LNCaP clone FGC (cell line): ENCODE results near the gene ASPDH.
"Not testable (repeated sequence)": the region's sequence is repeated elsewhere in the genome, so short reads cannot be mapped to it uniquely, and the experiment has no call there.

Experiments
- DNase-seq: peaks from one replicate; pipeline ENCODE4 v3.0.0-alpha.2; 2011; ENCODE audit warnings: low read depth
- H3K4me3 ChIP-seq: 2 replicates; pipeline ENCODE4 v1.5.1; 2011; ENCODE audit warnings: mild to moderate bottlenecking, low read depth, low read length, control low read depth
- TF ChIP-seq, protein P1 (sequence below): IDR thresholded peaks from 2 replicates; pipeline ENCODE4 v1.5.1; 2012; ENCODE audit warnings: mild to moderate bottlenecking; ENCODE audit not compliant: control insufficient read depth, insufficient read depth; ENCODE audit errors: extremely low read depth

The ASPDH gene

DNA sequence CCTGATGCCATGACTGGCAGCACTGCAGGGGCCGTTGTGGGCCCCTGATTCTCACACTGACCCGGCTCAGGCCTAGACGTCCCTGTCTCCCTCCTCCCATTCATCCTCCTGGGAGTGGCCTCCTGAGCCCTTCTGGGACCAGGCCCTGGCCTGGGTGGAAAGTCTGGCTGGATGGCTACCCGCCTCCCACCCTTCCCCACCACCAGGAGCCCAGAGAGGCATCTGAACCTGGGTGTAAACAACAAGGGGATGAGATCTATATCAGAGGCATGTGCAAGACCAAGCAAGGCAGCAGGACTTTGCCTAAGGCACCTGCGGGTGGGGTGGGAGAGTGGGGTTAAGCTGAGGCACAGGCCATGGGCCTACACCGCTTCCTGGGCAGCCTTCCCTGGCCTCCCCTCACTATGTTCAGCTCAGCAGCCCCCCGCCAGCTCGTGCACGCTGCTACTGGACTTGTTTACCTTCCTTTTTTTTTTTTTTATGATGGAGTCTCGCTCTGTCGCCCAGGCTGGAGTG lies 22.0 kb upstream of the ASPDH start:
- no peak overlapping the region for H3K4me3 ChIP-seq
- no peak for DNase-seq
- TF ChIP-seq, protein P1, sequence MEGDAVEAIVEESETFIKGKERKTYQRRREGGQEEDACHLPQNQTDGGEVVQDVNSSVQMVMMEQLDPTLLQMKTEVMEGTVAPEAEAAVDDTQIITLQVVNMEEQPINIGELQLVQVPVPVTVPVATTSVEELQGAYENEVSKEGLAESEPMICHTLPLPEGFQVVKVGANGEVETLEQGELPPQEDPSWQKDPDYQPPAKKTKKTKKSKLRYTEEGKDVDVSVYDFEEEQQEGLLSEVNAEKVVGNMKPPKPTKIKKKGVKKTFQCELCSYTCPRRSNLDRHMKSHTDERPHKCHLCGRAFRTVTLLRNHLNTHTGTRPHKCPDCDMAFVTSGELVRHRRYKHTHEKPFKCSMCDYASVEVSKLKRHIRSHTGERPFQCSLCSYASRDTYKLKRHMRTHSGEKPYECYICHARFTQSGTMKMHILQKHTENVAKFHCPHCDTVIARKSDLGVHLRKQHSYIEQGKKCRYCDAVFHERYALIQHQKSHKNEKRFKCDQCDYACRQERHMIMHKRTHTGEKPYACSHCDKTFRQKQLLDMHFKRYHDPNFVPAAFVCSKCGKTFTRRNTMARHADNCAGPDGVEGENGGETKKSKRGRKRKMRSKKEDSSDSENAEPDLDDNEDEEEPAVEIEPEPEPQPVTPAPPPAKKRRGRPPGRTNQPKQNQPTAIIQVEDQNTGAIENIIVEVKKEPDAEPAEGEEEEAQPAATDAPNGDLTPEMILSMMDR = no peak

DNA sequence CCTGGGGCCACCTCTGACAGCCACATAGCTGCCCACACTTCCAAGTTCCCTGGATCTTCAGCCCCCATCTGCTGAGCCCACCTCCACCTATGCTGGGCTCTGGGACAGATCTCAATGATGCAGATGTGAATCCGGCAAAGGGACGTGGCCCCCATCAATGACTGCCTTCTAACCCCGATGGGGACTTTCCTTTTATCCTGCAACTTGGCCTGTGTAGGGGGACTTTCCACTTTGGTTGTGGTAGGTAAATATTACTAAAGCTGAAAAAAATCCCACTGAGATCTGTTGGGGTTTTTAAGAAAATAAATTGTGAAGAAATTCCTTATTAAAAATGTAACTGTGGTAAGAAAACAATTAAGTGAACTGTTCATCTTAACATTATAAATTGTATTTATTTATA lies 20.8 kb upstream of the ASPDH start:
- TF ChIP-seq, protein P1 = no peak
- H3K4me3 ChIP-seq = no peak overlapping the region
- DNase-seq = no peak

DNA sequence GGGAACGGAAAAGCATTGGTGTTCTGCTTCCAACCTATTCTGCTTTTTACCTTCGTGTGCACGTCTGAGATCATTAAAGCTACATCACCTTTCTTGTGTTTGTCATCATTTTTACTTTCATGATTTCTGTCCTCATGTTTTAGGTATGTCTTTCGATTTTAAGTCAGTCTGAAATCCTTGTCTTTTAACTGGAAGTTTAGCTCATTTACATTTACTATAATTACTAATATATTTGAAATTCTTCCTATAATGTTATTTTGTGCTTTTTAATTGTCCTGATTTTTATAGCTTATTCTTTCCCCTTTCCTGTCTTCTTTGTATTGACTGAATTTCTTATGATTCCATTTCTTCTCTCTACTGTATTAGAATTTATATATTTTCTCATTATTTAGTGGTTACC lies 19.2 kb upstream of the ASPDH start:
- DNase-seq = no peak
- TF ChIP-seq, protein P1 = no peak
- H3K4me3 ChIP-seq = no peak overlapping the region

DNA sequence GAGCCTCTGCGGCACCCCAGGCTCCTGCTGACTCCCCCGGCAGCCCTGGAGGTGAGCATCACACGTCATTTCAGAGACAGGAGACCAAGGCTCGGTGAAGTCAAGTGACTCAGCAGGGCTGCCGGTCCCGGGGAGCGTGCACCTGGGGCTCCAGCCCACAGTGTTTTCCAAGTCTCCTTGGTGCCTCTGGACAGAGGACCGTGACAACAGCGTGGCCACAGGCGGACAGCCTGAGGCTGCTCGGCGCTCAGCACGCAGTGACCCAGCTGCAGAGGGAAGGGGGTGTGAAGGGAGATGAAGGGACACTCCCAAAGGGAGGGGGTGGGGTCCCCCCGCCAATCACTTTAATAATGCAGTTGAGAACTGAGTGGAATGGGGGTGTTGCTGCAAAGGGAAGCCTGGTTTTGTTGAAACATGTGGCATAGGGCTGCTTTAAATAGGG lies 17.5 kb upstream of the ASPDH start:
- no peak overlapping the region for H3K4me3 ChIP-seq
- TF ChIP-seq, protein P1 = no peak
- no peak for DNase-seq

DNA sequence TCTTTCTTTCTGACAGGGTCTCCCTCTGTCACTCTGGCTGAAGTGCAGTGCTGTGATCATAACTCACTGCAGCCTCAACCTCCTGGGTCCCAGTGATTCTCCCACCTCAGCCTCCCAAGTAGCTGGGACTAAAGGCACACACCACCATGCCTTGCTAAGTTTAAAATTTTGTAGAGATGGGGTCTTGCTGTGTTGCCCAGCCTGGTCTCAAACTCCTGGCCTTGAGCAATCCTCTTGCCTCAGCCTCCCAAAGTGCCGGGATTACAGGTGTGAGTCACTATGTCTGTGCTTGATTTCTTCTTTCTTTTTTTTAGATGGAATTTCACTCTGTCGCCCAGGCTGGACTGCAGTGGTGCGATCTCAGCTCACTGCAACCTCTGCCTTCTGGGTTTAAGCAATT lies 14.3 kb upstream of the ASPDH start:
- H3K4me3 ChIP-seq, DNase-seq: not testable (repeated sequence)

DNA sequence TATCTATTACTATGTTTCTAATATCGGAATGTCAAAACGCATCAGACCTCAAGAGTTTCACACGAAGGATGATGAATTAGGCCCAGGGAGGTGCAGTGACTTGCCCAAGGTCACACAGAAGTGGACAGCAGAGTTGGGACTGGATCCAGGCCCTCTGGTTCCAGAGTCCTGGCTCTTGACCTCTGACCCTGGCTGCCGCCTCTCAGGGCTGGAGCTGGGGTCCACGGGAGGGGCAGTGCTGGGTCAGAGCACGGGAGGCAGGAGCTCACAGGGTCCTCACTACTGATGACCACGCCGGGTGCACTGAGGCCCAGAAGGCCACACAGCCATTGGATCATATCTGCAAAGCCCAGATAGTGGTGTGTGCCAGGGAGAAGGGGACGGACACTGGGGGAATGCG lies 9.2 kb upstream of the ASPDH start:
- no peak for DNase-seq
- H3K4me3 ChIP-seq = no peak overlapping the region
- TF ChIP-seq, protein P1 = no peak

DNA sequence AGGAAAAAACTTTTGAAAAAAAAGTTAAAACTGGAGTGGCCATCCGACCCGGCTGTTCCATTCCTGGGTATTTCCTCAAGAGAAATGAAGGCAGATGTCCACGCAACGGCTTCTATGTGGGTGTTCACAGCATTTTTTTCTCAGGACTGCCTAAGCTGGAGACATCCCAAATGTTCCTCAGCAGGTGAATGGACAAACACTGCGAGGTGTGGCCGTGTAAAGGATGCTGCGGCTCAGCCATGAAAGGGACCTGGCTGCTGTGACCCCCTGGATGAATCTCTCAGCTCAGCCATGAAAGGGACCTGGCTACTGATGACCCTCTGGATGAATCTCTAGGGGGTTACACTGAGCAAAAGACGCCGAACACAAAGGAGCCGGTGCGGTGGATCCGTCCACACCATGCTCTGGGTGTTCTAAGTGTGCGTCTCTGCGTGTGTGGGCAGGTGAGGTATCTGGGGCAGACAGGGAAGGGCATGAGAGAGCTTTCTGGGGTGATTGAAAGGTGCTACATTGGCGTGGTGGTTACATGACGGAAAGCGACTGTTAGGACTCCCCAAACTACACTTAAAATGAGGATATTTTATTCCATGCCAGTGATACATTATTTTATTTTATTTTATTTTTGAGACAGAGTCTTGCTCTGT lies 7.2 kb upstream of the ASPDH start:
- no peak for DNase-seq
- TF ChIP-seq, protein P1 = no peak
- H3K4me3 ChIP-seq = no peak overlapping the region
